ENCODE measurements around the gene SPACA4. TPM values are rescaled to one million over a fixed set of nuclear protein-coding genes. Genes with fewer than 3 reads are reported as not detected.
A peak's percentile ranks its signal among the peaks of the same experiment; 100 is the strongest.

Gene SPACA4
- total and polyA plus RNA-seq, 9 of the 15 experiments (the other 6 are each of a cell fraction or from before 2014, with no cell fraction given) = not detected

DNA sequence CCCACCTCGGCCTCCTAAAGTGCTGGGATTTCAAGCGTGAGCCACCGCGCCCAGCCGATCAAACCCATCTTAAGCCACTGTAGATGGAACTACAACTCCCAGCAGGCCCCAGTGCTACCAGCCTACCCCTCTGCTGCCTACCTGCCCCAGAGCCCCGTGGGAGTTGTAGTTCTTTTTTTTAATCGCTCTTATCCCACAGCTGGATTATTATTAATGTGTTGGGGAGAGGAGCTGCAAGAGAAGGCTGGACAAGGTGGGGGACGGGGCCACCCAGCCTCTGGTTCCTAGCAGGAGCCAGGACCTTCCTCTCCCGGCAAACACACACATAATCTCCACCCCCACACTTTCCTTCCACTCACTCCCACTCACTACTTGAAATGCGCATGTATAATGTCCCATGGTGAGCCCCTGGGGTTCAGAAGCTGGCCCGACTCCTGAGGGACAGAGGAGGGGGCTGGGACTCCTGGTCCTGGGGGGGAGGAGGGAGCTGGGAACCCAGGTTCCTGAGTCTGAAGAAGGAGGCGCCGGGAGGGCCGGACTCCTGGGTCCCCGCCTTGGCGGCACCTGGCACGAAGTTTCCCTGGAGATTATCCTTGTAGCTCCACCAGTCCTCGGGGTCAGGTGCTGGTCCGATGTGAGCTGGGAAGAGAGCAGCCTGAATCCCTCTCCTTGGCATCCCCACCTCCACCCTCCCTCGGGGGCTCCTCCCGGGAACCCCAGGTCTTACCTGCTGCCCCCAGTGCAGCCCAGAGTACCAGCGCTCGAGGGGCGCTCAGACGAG lies 38.5 kb downstream of the SPACA4 start (continued):
- TF ChIP-seq ZNF395 (CRISPR knock-in tag; IDR thresholded peaks at IDR 0.05) = peak; percentile 89
- TF ChIP-seq LEF1 (IDR thresholded peaks at IDR 0.05) = peak; percentile 38; the same call in 1 of the 2 replicates
- TF ChIP-seq SMAD2 (IDR thresholded peaks at IDR 0.05; ENCODE audit: low read depth, low read length) = 0 out of 2 replicates have a peak, but pooled peaks have one; percentile 78
- TF ChIP-seq TAF7 (tag; IDR thresholded peaks at IDR 0.05) = no peak
- TF ChIP-seq ZNF165 (CRISPR knock-in tag; IDR thresholded peaks at IDR 0.05; ENCODE audit: borderline replicate concordance) = no peak
- no peak for TF ChIP-seq NCOA2 (IDR thresholded peaks at IDR 0.05; ENCODE audit: partially characterized antibody in 2 of 2)
- TF ChIP-seq SIX5 (IDR thresholded peaks at IDR 0.05; ENCODE audit: borderline replicate concordance in 1 of 2, insufficient read depth in 1 of 2, low read depth in 1 of 2, low read length in 2 of 2) = peak; percentile 97 to 99
- no peak for TF ChIP-seq ATF1 (CRISPR knock-in tag; IDR thresholded peaks at IDR 0.05)
- TF ChIP-seq ATF1 (tag; IDR thresholded peaks at IDR 0.05) = peak; percentile 41; the same call in 1 of the 2 replicates
- no peak for TF ChIP-seq BMI1 (IDR thresholded peaks at IDR 0.05; ENCODE audit: low read length)
- no peak for TF ChIP-seq ZNF785 (CRISPR knock-in tag; IDR thresholded peaks at IDR 0.05)
- TF ChIP-seq BRD4 (IDR thresholded peaks at IDR 0.05) = no peak
- no peak for TF ChIP-seq DIDO1 (tag; IDR thresholded peaks at IDR 0.05; ENCODE audit: low read depth)
- TF ChIP-seq, protein P1, sequence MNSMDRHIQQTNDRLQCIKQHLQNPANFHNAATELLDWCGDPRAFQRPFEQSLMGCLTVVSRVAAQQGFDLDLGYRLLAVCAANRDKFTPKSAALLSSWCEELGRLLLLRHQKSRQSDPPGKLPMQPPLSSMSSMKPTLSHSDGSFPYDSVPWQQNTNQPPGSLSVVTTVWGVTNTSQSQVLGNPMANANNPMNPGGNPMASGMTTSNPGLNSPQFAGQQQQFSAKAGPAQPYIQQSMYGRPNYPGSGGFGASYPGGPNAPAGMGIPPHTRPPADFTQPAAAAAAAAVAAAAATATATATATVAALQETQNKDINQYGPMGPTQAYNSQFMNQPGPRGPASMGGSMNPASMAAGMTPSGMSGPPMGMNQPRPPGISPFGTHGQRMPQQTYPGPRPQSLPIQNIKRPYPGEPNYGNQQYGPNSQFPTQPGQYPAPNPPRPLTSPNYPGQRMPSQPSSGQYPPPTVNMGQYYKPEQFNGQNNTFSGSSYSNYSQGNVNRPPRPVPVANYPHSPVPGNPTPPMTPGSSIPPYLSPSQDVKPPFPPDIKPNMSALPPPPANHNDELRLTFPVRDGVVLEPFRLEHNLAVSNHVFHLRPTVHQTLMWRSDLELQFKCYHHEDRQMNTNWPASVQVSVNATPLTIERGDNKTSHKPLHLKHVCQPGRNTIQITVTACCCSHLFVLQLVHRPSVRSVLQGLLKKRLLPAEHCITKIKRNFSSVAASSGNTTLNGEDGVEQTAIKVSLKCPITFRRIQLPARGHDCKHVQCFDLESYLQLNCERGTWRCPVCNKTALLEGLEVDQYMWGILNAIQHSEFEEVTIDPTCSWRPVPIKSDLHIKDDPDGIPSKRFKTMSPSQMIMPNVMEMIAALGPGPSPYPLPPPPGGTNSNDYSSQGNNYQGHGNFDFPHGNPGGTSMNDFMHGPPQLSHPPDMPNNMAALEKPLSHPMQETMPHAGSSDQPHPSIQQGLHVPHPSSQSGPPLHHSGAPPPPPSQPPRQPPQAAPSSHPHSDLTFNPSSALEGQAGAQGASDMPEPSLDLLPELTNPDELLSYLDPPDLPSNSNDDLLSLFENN (IDR thresholded peaks at IDR 0.05; ENCODE audit: low read depth in 2 of 2, low read length in 2 of 2) = peak; percentile 26 to 64; a peak in 1 of 4 replicates
- peak; percentile 28 for TF ChIP-seq TBP (optimal IDR thresholded peaks at IDR 0.05; ENCODE audit: low read depth, low read length)
- no peak for TF ChIP-seq HNRNPUL1 (IDR thresholded peaks at IDR 0.05; ENCODE audit: low read length)
- TF ChIP-seq CTBP1 (IDR thresholded peaks at IDR 0.05; ENCODE audit: borderline replicate concordance) = no peak
- peak; percentile 11; the same call in 1 of the 2 replicates for TF ChIP-seq ARID1B (IDR thresholded peaks at IDR 0.05)
- TF ChIP-seq DDX20 (tag; IDR thresholded peaks at IDR 0.05; ENCODE audit: low read depth) = no peak
- no peak for TF ChIP-seq TCF7L2 (IDR thresholded peaks at IDR 0.05; ENCODE audit: low read depth, low read length)
- TF ChIP-seq ATF7 (IDR thresholded peaks at IDR 0.05) = 0 out of 2 replicates have a peak, but pooled peaks have one; percentile 5
- TF ChIP-seq SMAD4 (CRISPR knock-in tag; conservative IDR thresholded peaks at IDR 0.05) = no peak
- TF ChIP-seq SAFB2 (IDR thresholded peaks at IDR 0.05; ENCODE audit: borderline replicate concordance, low read depth, low read length, severe bottlenecking) = no peak
- no peak for TF ChIP-seq NR2C2 (CRISPR knock-in tag; IDR thresholded peaks at IDR 0.05)
- TF ChIP-seq NR2C2 (tag; IDR thresholded peaks at IDR 0.05) = peak; percentile 53
- TF ChIP-seq PTRF (tag; IDR thresholded peaks at IDR 0.05) = no peak
